Measurements from ENCODE around the gene ZAP70.

The ZAP70 gene

DNA sequence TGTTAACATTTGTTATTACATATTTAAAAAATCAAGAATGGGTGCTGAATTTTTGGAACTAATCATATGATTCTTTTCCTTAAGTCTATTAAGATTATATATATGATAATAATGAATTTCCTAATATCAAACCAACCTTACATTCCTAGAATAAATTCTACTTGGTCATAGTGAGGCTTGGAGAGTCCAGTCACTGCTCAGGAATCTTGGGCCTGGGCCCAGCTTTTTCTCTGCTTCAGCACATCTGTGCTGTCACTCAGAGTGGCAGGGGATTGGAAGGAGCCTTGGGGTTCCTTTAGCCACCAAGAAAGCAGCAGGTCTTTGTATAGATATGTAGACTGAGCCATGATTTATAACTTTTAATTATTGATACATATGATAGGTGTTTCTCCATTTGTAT, 19.9 kb upstream of the ZAP70 start:
- in situ Hi-C loops (cut with HindIII; ENCODE audit: low pct_ligation_motif_present, low sequenced_read_pairs): no loop called here
- no peak for TF ChIP-seq CTCF (IDR thresholded peaks at IDR 0.05; ENCODE audit: low read depth, low read length, missing control alignments)
- peak; percentile 37 for DNase-seq
- no peaks in the 10 kb centered on the region for H3K36me3 ChIP-seq (replicated peaks)
- no peaks in the 10 kb centered on the region for H3K27me3 ChIP-seq (replicated peaks)
- H3K27ac ChIP-seq: no peak overlapping the region
- no peak overlapping the region for H3K4me3 ChIP-seq (ENCODE audit: low read depth, low read length)

GRCh38 chr2:97695744-97696143, 17.6 kb upstream of the ZAP70 start:
- H3K27me3 ChIP-seq (replicated peaks): no peaks in the 10 kb centered on the region
- TF ChIP-seq CTCF (IDR thresholded peaks at IDR 0.05; ENCODE audit: low read depth, low read length, missing control alignments): no peak
- H3K4me3 ChIP-seq (ENCODE audit: low read depth, low read length): no peak overlapping the region
- in situ Hi-C loops (cut with HindIII; ENCODE audit: low pct_ligation_motif_present, low sequenced_read_pairs): no loop called here
- DNase-seq: no peak
- H3K36me3 ChIP-seq (replicated peaks): no peaks in the 10 kb centered on the region
- no peak overlapping the region for H3K27ac ChIP-seq

DNA sequence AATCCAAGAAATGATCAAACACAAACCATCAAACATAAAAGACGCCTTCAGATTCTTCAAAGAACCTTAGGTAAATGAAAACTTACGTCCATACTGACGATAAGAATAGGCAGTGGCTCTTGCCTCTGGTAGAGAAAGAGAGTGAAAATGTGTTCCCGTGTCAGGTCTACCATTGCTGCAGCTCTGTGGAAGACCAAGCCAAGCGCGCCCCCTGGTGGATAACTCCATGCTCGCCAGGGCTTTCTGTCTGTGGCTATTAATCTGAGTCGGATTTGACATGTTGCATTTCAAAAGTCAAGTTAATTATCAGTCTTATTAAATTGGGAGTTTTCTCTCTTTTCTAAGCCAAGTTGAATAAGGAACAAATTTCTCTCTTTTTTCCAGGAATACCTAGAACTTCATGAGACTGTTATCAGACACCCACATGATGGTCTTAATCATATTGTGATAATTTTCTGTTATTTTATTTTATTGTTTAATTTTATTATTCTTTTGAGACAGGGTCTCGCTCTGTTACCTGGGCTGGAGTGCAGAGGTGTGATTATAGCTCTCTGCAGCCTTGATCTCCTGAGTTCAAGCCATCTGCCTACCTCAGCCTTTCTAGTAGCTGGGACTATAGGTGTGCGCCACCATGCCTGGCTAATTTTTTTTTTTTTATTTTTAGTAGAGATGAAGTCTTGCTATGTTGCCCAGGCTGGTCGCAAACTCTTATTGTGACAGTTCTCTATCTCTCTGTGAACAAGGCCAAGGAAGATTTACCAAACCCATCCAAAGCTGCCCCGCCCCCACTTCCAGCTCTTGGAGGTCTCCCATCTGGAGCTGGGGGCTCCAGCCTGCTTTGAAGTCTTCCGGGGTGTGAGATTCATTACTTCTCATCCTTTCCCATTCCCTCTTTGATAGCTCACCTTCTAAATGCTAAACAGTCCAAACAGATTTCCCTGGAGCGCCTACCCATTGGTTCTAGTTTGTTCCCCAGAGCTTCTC, 15.8 kb upstream of the ZAP70 start:
- H3K4me3 ChIP-seq (ENCODE audit: low read depth, low read length): no peak overlapping the region
- DNase-seq: peak; percentile 85
- H3K27ac ChIP-seq: no peak overlapping the region
- no peaks in the 10 kb centered on the region for H3K27me3 ChIP-seq (replicated peaks)
- H3K36me3 ChIP-seq (replicated peaks): no peaks in the 10 kb centered on the region
- in situ Hi-C loops (cut with HindIII; ENCODE audit: low pct_ligation_motif_present, low sequenced_read_pairs): no loop called here
- peak; percentile 94 for TF ChIP-seq CTCF (IDR thresholded peaks at IDR 0.05; ENCODE audit: low read depth, low read length, missing control alignments)

- H3K27ac ChIP-seq: no peak overlapping the region
- H3K4me3 ChIP-seq (ENCODE audit: low read depth, low read length): no peak overlapping the region
- H3K27me3 ChIP-seq (replicated peaks): no peaks in the 10 kb centered on the region
- in situ Hi-C loops (cut with HindIII; ENCODE audit: low pct_ligation_motif_present, low sequenced_read_pairs): no loop called here
- DNase-seq: no peak
- no peaks in the 10 kb centered on the region for H3K36me3 ChIP-seq (replicated peaks)
- TF ChIP-seq CTCF (IDR thresholded peaks at IDR 0.05; ENCODE audit: low read depth, low read length, missing control alignments): no peak
Measured at GRCh38 chr2:97698530-97698929, 14.8 kb upstream of the ZAP70 start.

- H3K27me3 ChIP-seq (replicated peaks): no peaks in the 10 kb centered on the region
- H3K36me3 ChIP-seq (replicated peaks): no peaks in the 10 kb centered on the region
- H3K27ac ChIP-seq: no peak overlapping the region
- H3K4me3 ChIP-seq (ENCODE audit: low read depth, low read length): no peak overlapping the region
- peak; percentile 87 for TF ChIP-seq CTCF (IDR thresholded peaks at IDR 0.05; ENCODE audit: low read depth, low read length, missing control alignments)
- DNase-seq: peak; percentile 63
- in situ Hi-C loops (cut with HindIII; ENCODE audit: low pct_ligation_motif_present, low sequenced_read_pairs): no loop called here
Measured at GRCh38 chr2:97699765-97700444, 13.5 kb upstream of the ZAP70 start.
